Activated T-cell treated with anti-CD3 and anti-CD28 coated beads, Interleukin-2, amount 50 U/mL, for 72 hours (primary cell): ENCODE data around the gene GALNT2. TPM values are rescaled to one million over a fixed set of nuclear protein-coding genes. Genes with fewer than 3 reads are reported as not detected.
A peak's percentile ranks its signal among the peaks of the same experiment; 100 is the strongest.

Experiments
- ATAC-seq, 2 donors: fragments of 150-1000 bp; cut with Tn5 transposase; replicated peaks in 1 of 2; 2 replicates each; pipeline ENCODE4 v1.10.0; 2021; ENCODE audit warnings: moderate library complexity in 2 of 2, mild to moderate bottlenecking in 1 of 2
- DNase-seq, 2 donors: peaks; one replicate each; pipeline ENCODE4 v3.0.0; 2021 to 2022; ENCODE audit warnings: mixed read lengths in 1 of 2
- H3K27ac Mint-ChIP-seq: one replicate; pipeline ENCODE4 v1.8.0; 2022; ENCODE audit warnings: mild to moderate bottlenecking, moderate library complexity, mixed read lengths
- H3K27me3 Mint-ChIP-seq: one replicate; pipeline ENCODE4 v1.8.0; 2022; ENCODE audit warnings: low read depth, mixed read lengths
- H3K36me3 Mint-ChIP-seq, 2 donors: one replicate each; pipeline ENCODE4 v1.8.0; 2022; ENCODE audit warnings: mixed read lengths in 2 of 2, mild to moderate bottlenecking in 1 of 2; ENCODE audit not compliant: insufficient read depth in 2 of 2
- H3K4me1 Mint-ChIP-seq: one replicate; pipeline ENCODE4 v1.8.0; 2022; ENCODE audit warnings: low read depth, mixed read lengths
- H3K4me3 Mint-ChIP-seq, 2 donors: one replicate each; pipeline ENCODE4 v1.8.0; 2022; ENCODE audit warnings: mild to moderate bottlenecking in 2 of 2, mixed read lengths in 2 of 2, moderate library complexity in 2 of 2
- H3K9me3 Mint-ChIP-seq, 2 donors: one replicate each; pipeline ENCODE4 v1.8.0; 2022; ENCODE audit warnings: mixed read lengths in 2 of 2
- total RNA-seq, 2 donors: library from RNA; stranded (reverse); gene quantifications; one replicate each; pipeline ENCODE4 v1.2.3, GENCODE V29; 2022

GALNT2 gene
- total RNA-seq, 2 donors from 2014 or later, result 50.2 to 67.6 TPM

DNA sequence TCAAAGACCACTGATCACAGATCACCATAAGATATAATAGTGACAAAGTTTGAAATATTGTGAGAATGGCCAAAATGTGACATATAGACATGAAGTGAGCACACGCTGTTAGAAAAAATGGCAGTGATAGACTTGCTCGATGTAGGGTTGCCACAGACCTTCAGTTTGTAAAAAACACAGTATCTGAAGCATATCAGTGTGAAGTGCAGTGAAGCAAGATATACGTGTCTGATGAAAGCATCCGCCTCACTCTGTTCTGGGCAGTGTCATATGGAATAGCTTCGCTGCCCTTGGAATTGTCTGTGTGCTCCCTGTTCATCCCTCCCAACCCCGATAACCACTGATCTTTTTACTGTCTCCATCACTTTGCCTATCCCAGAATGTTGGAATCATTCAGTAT is 50.7 kb downstream of the GALNT2 start:
- Mint-ChIP-seq H3K27me3 (no peaks in the 10 kb centered on the region), H3K4me3 (no peak overlapping the region), H3K27ac (no peak overlapping the region), H3K4me1 (peaks cover 72% of the 10 kb centered on the region), H3K36me3 (peaks cover 8 to 29% of the 10 kb centered on the region in 2 donors), H3K9me3 (no peaks in the 10 kb centered on the region)
- ATAC-seq, result no peak
- no peak for DNase-seq

DNA sequence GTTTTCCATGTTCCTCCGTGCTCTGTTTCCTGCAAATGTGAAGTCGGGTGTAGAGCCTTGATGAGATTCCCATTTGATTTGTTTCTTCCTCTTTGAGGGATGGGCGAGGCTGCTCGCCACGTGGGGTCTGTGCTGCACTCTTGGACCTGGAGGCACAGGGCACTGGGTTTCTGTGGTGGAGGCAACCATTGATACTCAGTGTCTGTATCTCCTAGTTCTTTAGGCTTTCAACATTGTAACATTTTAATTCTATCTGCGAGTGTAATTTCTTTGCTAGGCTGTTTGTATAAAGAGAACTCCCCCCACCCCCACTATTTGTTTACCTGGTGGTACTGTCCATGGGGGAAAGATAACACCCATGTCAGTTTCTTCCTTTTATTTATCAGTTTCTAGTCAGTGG is 52.3 kb downstream of the GALNT2 start:
- no peaks in the 10 kb centered on the region for H3K9me3 Mint-ChIP-seq
- peaks cover 74% of the 10 kb centered on the region for H3K4me1 Mint-ChIP-seq
- peaks cover 8 to 23% of the 10 kb centered on the region in 2 donors for H3K36me3 Mint-ChIP-seq
- DNase-seq, result no peak
- no peaks in the 10 kb centered on the region for H3K27me3 Mint-ChIP-seq
- ATAC-seq, result no peak
- H3K27ac Mint-ChIP-seq, result no peak overlapping the region
- no peak overlapping the region for H3K4me3 Mint-ChIP-seq

DNA sequence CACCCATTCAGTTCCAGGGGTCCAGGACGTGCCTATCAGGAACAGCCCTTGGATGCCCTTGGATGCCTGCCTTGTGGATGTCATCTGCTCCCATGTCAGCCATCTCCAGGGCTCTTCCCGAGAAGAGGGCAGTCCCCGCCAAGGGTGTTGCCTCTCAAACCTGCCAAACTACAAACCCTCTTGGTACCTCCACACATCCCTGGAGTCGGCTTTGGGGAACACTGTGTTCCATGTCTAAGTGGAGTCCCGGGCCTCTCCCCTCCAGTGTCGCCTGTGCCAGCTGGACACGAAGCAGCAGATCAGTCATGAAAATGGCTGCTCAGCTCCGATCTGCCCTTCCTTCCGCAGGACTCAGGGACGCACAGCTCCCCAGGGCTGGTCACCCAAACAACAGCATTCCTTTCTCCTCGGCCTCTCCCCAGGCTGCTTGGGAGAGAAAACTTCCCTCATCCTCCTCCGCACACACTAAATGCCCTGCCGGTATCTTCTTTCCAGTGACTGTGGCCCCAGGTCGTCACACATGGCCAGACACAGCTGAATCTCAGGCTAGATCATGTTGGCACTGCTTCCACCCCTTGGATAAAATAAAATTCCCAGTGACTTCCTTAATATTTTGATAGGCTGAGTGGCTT is 53.4 kb downstream of the GALNT2 start:
- no peak overlapping the region for H3K4me3 Mint-ChIP-seq
- no peaks in the 10 kb centered on the region for H3K9me3 Mint-ChIP-seq
- H3K4me1 Mint-ChIP-seq, result peaks cover 79% of the 10 kb centered on the region
- ATAC-seq (no peak), DNase-seq (no peak)
- H3K27me3 Mint-ChIP-seq, result no peaks in the 10 kb centered on the region
- H3K36me3 Mint-ChIP-seq, result peaks cover 8 to 17% of the 10 kb centered on the region in 2 donors
- no peak overlapping the region for H3K27ac Mint-ChIP-seq

DNA sequence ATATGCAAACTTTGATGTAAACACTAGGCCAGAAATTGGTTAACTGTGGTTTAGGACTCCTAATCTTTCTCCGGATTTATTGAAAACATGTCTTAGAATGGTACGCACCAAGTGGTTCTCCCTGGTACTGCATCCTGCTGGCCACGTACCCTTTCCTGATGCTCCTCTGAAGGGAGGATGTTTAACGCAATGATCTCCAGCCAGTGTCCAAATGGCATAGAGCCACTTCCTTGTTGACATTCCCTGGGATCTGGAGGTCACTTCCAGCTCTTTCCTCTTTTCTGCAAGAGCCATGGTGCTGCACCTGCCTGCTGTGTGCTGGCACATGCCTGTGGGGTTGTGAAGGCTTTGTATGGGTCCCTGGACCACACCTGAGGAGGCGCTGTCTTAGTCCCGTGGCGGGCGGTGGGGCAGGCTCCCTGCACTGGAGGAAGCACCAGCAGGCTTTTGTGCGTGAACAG is 53.9 kb downstream of the GALNT2 start:
- no peaks in the 10 kb centered on the region for H3K9me3 Mint-ChIP-seq
- DNase-seq (no peak), ATAC-seq (no peak)
- no peak overlapping the region for H3K4me3 Mint-ChIP-seq
- H3K4me1 Mint-ChIP-seq, result peaks cover 81% of the 10 kb centered on the region
- H3K27ac Mint-ChIP-seq, result no peak overlapping the region
- H3K36me3 Mint-ChIP-seq, result peaks cover 5 to 15% of the 10 kb centered on the region in 2 donors
- no peaks in the 10 kb centered on the region for H3K27me3 Mint-ChIP-seq

DNA sequence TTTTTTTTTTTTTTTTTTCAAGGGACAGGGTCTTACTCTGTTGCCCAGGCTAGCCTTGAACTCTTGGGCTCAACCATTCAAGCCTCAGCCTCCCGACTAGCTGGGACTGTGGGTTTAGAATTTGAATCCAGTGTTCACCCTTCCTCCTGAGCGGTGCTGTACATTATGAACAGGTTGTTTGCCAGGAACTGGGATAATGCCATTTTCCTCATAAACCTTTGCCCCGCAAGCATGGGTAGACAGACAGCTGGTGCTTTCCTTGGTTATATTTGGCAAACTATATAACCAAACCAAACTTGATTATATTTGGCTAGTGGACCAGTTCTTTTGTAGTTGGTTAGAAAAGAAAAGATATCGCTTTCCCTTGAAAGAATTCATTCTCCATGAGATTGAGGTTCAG is 54.9 kb downstream of the GALNT2 start:
- peaks cover 5 to 8% of the 10 kb centered on the region in 2 donors for H3K36me3 Mint-ChIP-seq
- DNase-seq (no peak), ATAC-seq (no peak)
- no peaks in the 10 kb centered on the region for H3K9me3 Mint-ChIP-seq
- H3K4me1 Mint-ChIP-seq, result peaks cover 81% of the 10 kb centered on the region
- no peak overlapping the region for H3K27ac Mint-ChIP-seq
- H3K4me3 Mint-ChIP-seq, result no peak overlapping the region
- H3K27me3 Mint-ChIP-seq, result no peaks in the 10 kb centered on the region

DNA sequence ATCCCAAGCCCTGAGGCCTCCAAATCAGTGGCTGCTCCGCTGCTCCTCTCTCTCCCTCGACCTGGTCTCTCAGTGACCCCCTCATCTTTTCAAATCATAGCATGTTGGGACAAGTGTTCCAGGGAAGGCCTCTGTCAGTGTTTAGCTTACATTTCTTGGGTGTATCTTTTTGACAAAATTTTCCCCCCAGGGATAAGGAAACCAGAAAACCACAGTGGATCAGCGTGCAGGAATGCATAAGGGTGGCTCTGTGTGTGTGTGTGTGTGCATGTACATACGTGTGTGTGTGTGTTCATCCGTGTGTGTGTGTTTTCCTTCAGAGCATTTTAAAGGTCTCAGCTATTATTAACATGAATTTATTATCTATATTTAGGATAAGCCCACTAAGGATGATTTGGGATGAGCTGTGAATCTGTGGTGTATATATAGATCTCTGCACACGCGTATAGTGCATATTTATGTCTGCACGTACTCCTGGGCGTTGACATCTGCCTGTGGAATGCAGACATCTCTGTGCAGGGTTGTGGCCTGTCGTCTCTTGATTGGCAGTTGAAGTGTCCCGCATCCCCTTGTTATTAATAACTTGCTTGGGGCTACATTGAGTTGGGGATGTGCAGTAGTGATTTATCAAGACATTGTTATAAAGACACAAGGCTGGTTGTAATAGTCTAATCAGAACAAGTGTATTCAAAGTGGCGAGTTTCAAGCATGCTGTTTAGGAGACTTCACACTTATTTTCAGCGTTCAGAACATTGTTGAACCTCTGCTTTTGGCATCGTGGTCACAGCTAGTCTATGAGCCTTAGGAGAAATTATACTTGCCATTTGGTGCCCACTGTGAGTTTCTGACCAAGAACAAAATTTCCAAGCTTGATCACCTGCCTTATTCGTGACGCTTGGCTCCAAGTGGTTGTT is 55.6 kb downstream of the GALNT2 start:
- Mint-ChIP-seq H3K9me3 (no peaks in the 10 kb centered on the region), H3K27ac (peak overlapping the region; percentile 61), H3K27me3 (no peaks in the 10 kb centered on the region), H3K4me1 (peaks cover 81% of the 10 kb centered on the region), H3K4me3 (peak overlapping the region; percentile 43 to 80), H3K36me3 (peaks cover 5 to 8% of the 10 kb centered on the region in 2 donors)
- no peak for ATAC-seq
- no peak for DNase-seq

DNA sequence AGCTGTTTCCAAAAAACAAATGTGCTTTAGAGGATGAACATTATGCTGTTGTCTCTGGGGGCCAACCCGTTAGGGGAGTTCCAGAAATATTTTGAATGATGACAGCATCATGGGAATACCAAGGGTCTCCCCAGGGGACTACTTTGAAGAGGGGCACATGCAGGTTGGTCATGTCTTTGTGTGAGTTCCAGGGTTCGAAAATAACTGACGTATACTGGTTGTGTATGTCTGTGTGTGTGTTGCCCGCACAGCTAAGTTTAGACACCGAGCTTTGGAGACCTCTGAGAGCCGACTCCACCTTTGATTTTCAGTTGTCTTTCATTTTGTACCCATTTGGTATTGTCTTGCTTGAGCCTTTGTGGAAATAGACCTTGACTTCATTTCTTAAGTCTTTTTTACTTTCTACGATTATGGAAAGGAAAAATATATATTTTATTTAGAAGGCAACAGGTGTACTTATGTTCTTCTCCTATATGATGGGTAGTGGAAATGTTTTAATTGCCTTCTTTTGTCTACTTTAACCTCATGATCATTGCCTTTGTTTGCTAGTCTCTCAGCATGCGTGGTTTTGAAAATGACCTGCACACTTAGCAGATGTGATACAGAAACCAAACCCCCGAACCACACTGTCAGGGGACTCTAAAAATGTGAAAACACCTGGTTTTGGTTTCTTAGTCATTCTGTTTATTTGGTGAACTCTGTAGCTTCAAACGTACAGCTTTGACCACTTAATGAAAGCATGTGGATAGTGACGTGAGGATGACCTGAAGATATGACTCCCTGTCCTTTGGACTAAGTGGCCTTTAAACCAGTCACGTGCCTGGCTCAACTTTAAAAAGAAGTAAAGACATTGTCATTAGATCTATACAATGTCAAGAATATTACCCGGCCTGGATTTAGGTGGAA is 56.5 kb downstream of the GALNT2 start:
- Mint-ChIP-seq H3K27me3 (no peaks in the 10 kb centered on the region), H3K9me3 (no peaks in the 10 kb centered on the region), H3K4me3 (peak overlapping the region; percentile 51 to 80), H3K4me1 (peaks cover 82% of the 10 kb centered on the region), H3K27ac (peak overlapping the region; percentile 85), H3K36me3 (peaks cover 5 to 8% of the 10 kb centered on the region in 2 donors)
- peak; percentile 67 to 68 for DNase-seq
- peak; percentile 83 to 88 for ATAC-seq

DNA sequence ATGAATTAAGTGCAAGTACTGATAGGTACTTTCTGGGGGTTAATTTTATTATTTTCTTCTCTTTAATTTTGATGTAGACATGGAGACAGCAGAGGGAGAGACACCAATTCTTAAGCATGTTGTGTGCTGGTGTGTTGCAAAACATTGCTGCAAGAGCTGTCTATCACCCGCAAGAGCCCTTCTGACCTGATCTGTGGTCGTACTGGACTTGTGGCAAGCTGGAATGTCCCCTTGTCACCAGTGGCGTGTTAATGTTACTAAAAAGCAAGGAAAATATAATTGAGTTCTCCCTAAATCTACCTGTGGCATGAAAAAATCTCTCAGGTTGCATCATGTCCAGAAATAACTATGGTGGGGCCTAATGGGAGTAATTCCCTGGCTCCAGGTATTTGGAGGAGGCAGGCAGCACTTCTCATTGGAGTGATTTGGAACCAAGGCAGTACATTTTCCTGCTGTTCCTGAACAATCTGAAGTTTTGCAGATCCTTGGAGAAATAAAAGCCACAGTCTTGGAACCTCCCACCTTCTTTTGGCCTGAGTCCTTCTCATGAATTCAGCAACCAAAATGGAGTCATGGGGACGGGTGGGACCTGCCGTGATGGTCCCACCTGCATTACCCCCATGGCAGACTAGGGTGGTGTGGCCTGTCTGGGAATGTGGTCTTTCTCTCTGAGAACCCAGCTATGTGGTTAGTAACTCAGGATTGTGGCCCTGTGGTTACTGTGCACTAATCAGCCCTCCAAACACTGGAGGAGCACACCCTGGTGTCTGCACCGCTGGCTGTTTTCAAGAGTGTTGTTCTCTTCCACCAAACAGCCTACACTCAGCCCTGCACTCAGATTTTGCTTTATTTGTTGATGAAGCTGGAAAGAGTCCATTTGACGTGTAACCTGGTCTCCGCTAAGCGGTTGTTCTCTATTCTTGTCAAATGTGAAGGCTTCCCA is 57.4 kb downstream of the GALNT2 start:
- Mint-ChIP-seq H3K27ac (peak overlapping the region; percentile 85), H3K27me3 (no peaks in the 10 kb centered on the region), H3K36me3 (peaks cover 5 to 8% of the 10 kb centered on the region in 2 donors), H3K9me3 (no peaks in the 10 kb centered on the region), H3K4me1 (peaks cover 88% of the 10 kb centered on the region), H3K4me3 (peak overlapping the region; percentile 51 to 80)
- DNase-seq (no peak), ATAC-seq (no peak)

DNA sequence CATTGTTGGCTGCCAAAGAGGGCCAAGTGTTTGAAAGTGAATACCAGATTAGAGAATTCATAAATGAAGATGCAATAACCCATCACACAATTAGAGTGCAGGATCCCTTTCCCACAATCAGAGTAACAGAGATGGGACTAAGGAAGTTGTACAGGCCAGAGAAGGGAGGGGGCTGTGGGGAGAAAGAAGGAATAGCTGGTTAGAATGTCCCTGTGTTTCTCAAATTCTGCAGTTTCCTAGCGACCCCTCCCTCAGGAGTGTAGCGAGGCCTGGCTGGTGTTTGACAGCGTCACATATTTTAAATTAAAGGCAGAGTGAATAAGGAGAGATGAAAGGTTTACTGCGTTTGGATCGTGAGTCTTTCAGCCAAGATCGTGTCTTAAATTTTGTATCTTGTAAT is 58.1 kb downstream of the GALNT2 start:
- ATAC-seq (no peak), DNase-seq (no peak)
- Mint-ChIP-seq H3K4me1 (peaks cover 88% of the 10 kb centered on the region), H3K9me3 (no peaks in the 10 kb centered on the region), H3K4me3 (peak overlapping the region; percentile 51 to 80), H3K27me3 (no peaks in the 10 kb centered on the region), H3K36me3 (peaks cover 5 to 8% of the 10 kb centered on the region in 2 donors), H3K27ac (peak overlapping the region; percentile 33)

DNA sequence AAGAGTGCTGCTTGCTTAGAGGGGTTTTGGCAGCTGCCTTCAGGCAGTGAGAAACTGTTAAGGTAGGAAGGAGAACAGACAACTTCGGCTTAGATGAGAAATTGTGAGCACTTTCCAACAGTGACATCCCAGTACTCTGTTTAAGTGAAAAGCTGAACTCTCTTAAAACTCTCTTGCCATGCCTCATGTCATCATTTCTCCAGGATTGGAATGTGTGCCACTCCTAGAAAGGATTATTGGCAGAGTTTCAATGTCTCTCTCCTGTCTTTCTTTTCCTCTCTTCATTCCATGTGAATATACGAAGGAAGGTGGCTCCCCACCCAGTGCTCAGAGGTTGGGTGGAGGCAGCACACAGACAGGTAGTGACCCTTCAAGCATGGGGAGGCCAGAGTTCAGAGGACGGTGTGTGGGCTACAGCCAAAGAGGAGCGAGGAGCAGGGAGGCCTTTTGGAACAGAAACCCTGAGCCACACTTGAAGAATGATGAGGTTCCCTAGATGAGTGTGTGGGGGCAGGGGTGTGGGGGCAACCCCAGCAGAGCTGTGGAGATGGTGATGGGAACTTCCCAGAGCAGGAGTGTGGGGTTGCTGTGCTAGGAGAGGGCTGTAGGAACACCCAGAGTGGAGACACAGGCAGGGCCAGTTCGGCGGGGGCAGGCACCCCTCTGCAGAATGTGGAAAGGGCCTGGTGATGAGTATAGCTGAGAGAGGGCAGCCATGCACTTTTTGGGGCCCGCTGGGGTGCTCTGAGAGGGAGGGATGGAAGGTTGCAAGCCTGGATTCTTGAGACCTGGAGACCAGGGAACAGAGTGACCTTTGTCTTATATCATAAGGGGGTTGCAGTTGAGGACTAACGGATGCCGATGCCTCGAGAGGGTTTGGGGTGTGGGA is 58.8 kb downstream of the GALNT2 start:
- peak; percentile 36 to 38 for ATAC-seq
- peaks cover 82% of the 10 kb centered on the region for H3K4me1 Mint-ChIP-seq

DNA sequence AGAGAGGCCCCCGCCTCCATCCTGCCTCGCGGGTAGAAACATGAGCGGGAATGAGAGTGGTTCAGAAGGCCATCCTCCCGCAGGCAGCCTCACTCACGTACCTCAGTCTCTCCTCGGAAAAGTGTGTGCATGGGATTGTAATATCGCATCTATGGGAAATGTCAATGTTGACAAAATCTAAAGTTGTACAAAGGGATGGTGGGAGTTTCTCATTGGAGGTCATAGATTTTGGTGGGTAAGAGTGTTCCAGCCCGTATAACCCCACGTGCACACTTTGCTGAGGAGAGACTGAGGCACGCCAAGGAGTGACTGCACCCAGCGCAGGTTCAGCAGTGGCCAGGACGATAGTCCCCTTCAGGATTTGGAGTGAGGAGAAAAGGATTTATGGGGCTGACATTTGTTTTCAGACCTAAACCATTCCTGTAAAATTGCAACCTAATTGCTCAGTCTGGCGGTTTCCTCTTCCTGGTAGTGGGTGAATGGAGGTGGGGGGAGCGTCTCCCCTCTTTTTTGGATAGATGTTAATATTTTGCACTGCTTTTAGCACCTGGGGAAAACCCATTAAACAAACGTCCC is 59.6 kb downstream of the GALNT2 start:
- H3K9me3 Mint-ChIP-seq, result no peaks in the 10 kb centered on the region
- peak overlapping the region; percentile 51 to 80 for H3K4me3 Mint-ChIP-seq
- DNase-seq (no peak), ATAC-seq (no peak)
- H3K36me3 Mint-ChIP-seq, result no peaks in the 10 kb centered on the region
- no peak overlapping the region for H3K27ac Mint-ChIP-seq
- peaks cover 75% of the 10 kb centered on the region for H3K4me1 Mint-ChIP-seq
- H3K27me3 Mint-ChIP-seq, result no peaks in the 10 kb centered on the region

More for the DNA sequence above, 58.8 kb downstream of the GALNT2 start:
- Mint-ChIP-seq H3K4me3 (peak overlapping the region; percentile 51 to 80), H3K9me3 (no peaks in the 10 kb centered on the region), H3K36me3 (peaks cover 2 to 3% of the 10 kb centered on the region in 2 donors), H3K27me3 (no peaks in the 10 kb centered on the region), H3K27ac (peak overlapping the region; percentile 43)
- DNase-seq, result peak; percentile 27 to 60
